Brain microvascular endothelial cell (primary cell): ENCODE data around the gene EIF2AK3.

Experiments
- DNase-seq: peaks from one replicate; pipeline ENCODE4 v3.0.0-alpha.2; 2020
- H3K27ac ChIP-seq: fragments of 250-450 bp; sonication (Bioruptor Pico); 2 replicates; pipeline ENCODE4 v1.5.1; 2020; ENCODE audit warnings: mild to moderate bottlenecking, moderate library complexity
- H3K27me3 ChIP-seq: fragments of 250-450 bp; sonication (Bioruptor Pico); replicated peaks from 2 replicates; pipeline ENCODE4 v1.5.1; 2020; ENCODE audit warnings: mild to moderate bottlenecking
- H3K36me3 ChIP-seq: fragments of 250-450 bp; sonication (Bioruptor Pico); replicated peaks from 2 replicates; pipeline ENCODE4 v1.5.1; 2020; ENCODE audit warnings: mild to moderate bottlenecking
- H3K4me3 ChIP-seq: 2 replicates; pipeline ENCODE4 v1.5.1; 2011; ENCODE audit warnings: low read depth, mild to moderate bottlenecking, control low read depth, low read length, moderate library complexity
- in situ Hi-C: cut with HindIII; loops from 2 replicates; pipeline ENCODE4 v1.10.0; 2017; ENCODE audit warnings: low sequenced_read_pairs, low pct_ligation_motif_present
- TF ChIP-seq, protein P1 (sequence below): IDR thresholded peaks from 2 replicates; pipeline ENCODE4 v1.5.1; 2011; ENCODE audit warnings: low read depth, mild to moderate bottlenecking, moderate library complexity, low read length, control low read depth, inconsistent platforms; ENCODE audit errors: missing control alignments

EIF2AK3 gene

DNA sequence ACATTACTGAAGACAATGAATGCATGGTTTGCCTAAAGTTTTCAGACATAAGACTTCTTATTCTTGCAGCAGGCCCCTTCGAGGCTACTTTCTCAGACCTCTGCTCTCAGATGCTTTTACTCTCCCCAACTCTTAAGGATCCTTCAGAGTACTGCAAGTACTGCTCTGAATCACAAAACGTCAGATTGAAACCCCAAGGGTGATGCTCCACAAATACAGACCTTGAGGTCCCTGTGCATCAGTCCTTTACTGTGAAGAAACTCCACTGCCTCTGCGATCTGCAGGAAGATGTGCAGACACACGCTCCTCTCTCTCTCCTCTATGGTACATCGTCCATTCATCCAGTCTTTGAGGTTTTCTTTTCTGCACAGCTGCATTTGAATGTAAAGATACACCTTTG is 52.8 kb downstream of the EIF2AK3 start:
- Histone ChIP-seq H3K4me3 (no peak overlapping the region), H3K27me3 (no peaks in the 10 kb centered on the region), H3K36me3 (peaks cover 40% of the 10 kb centered on the region), H3K27ac (no peak overlapping the region)
- TF ChIP-seq, protein P1, sequence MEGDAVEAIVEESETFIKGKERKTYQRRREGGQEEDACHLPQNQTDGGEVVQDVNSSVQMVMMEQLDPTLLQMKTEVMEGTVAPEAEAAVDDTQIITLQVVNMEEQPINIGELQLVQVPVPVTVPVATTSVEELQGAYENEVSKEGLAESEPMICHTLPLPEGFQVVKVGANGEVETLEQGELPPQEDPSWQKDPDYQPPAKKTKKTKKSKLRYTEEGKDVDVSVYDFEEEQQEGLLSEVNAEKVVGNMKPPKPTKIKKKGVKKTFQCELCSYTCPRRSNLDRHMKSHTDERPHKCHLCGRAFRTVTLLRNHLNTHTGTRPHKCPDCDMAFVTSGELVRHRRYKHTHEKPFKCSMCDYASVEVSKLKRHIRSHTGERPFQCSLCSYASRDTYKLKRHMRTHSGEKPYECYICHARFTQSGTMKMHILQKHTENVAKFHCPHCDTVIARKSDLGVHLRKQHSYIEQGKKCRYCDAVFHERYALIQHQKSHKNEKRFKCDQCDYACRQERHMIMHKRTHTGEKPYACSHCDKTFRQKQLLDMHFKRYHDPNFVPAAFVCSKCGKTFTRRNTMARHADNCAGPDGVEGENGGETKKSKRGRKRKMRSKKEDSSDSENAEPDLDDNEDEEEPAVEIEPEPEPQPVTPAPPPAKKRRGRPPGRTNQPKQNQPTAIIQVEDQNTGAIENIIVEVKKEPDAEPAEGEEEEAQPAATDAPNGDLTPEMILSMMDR = no peak
- in situ Hi-C loops = no loop called here
- no peak for DNase-seq

DNA sequence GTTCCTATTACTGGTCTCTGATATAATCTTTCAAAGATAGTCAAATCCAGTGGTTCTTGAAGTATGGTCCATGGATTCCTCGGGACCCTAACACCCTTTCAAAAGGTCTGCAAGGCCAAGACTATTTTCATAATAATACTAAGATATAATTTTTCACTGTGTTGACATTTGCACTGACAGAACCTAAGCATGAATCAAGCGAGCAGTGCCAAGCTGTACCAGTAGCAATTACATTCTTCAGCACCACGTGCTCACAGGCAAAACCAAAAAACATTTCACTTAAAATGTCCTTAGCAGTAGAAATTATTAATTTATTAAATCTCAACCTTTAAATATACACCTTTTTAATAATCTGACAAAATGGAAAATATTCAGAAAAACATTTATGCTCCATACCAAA is 59.1 kb downstream of the EIF2AK3 start:
- H3K36me3 ChIP-seq = peaks cover 20% of the 10 kb centered on the region
- no peaks in the 10 kb centered on the region for H3K27me3 ChIP-seq
- H3K4me3 ChIP-seq = no peak overlapping the region
- H3K27ac ChIP-seq = no peak overlapping the region
- in situ Hi-C loops = no loop called here
- DNase-seq = no peak
- TF ChIP-seq, protein P1 = no peak

DNA sequence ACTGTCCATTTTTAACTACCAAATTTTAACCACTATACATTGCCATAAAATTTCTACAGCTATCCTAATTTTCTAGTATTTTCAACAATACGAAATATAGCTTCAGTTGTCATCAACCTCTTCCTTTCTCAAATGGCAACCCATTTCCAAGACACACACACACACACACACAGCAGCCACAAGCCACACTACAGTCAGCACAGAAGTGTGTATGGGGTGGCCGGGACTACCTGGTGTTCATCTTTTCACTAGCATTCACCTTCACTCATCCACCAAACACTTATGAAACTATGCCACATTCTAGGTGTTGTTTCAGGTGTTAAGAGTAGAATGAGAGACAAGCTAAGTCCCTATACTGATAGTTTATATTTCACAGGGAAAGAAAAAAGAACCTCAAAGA is 62.9 kb downstream of the EIF2AK3 start:
- TF ChIP-seq, protein P1 = no peak
- in situ Hi-C loops = no loop called here
- H3K36me3 ChIP-seq = peaks cover 10% of the 10 kb centered on the region

DNA sequence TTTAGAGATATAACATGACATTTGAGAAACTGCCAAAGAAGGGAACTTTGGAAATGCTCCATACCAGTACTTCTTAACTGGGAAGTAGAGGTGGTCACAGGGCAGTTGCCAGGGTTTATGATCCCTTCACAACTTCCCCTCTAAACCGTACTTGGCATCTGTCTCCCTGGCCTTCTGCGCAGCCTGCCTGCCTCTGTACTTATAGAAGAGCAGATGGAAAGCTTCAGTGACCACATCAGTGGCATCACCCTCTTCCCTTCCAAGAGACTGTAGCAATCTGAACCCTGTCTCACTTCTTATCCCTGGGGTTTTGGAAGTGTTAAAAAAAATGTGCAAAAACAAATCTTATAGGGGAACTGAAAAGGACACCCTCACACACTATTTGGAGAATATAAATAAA is 64.1 kb downstream of the EIF2AK3 start:
- no peak for DNase-seq
- no peak overlapping the region for H3K27ac ChIP-seq
- no peaks in the 10 kb centered on the region for H3K27me3 ChIP-seq
- no peak overlapping the region for H3K4me3 ChIP-seq
- peaks cover 9% of the 10 kb centered on the region for H3K36me3 ChIP-seq
- TF ChIP-seq, protein P1 = no peak
- in situ Hi-C loops = no loop called here

More for the DNA sequence above, 62.9 kb downstream of the EIF2AK3 start:
- Histone ChIP-seq H3K27me3 (no peaks in the 10 kb centered on the region), H3K27ac (no peak overlapping the region), H3K4me3 (no peak overlapping the region)
- DNase-seq = no peak

DNA sequence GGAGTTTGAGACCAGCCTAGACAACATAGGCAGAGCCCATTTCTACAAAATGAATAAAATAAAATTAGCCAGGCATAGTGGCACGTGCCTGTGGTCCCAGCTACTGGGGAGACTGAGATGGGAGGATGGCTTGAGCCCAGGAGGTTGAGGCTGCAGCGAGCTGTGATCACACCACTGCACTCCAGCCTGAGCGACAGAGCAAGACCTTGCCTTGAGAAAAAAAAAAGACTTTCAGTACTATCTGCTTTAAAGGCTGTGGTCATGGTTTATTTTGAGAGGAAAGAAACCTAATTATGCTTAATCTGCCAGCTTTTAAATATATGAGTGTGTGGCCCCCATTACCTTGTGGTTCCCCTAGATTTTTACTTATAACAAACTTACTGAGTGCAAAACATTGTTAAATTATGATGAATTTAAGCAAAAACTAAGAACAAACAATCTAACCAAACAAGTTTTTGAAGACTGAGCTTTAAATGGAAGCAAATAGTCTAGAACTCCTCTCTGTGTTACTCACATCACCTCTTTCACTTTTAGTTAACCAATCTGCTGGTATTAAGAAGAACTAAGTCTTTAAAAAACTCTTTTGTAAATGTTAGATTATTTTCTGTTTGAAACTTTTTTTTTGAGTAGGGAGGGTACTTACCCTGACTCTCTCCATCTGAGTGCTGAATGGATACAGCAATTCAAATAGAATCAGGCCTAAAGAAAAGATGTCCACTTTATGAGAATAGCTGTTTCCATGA is 65.4 kb downstream of the EIF2AK3 start:
- DNase-seq = no peak
- TF ChIP-seq, protein P1 = no peak
- in situ Hi-C loops = no loop called here
- H3K4me3 ChIP-seq = no peak overlapping the region
- peaks cover 9% of the 10 kb centered on the region for H3K36me3 ChIP-seq
- H3K27me3 ChIP-seq = no peaks in the 10 kb centered on the region
- no peak overlapping the region for H3K27ac ChIP-seq
